ENCODE data around the gene MRPL23. TPM values are rescaled to one million over a fixed set of nuclear protein-coding genes. Genes with fewer than 3 reads are reported as not detected.

The MRPL23 gene
- total RNA-seq, 1 experiment from 2014 or later: 109 TPM

DNA sequence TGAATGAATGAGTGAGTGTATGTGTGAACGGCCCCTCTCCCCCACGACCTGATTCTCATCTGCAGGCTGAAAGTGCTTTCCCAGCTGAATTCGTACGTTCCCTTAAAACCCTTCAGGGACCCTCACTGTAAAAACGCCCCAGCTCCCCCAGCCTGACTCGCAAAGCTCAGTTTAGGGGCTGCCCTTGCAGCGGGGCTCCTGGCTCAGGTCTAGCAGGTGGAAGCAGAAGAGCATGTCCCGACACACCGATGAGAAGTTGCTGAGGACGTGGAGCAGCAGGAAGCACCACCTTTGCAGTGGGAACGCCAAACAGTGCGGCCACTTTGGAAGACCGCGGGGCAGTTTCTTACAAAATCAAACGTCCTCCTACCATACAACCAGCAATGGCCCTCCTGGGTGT is 3.6 kb upstream of the MRPL23 start (continued):
- TF ChIP-seq ELF1 (IDR thresholded peaks at IDR 0.05; ENCODE audit: borderline replicate concordance, low read depth): no peak
- no peak for TF ChIP-seq CBX3 (IDR thresholded peaks at IDR 0.05; ENCODE audit: low read depth)
- TF ChIP-seq ZNF274 (IDR thresholded peaks at IDR 0.05; ENCODE audit: low read depth, low read length): no peak
- TF ChIP-seq FOSL1 (IDR thresholded peaks at IDR 0.05; ENCODE audit: low read depth): no peak
- no peak for TF ChIP-seq ZFX (IDR thresholded peaks at IDR 0.05)
- TF ChIP-seq TCF7L2 (IDR thresholded peaks at IDR 0.05; ENCODE audit: borderline replicate concordance, extremely low read depth, insufficient read depth, insufficient read length): no peak

DNA sequence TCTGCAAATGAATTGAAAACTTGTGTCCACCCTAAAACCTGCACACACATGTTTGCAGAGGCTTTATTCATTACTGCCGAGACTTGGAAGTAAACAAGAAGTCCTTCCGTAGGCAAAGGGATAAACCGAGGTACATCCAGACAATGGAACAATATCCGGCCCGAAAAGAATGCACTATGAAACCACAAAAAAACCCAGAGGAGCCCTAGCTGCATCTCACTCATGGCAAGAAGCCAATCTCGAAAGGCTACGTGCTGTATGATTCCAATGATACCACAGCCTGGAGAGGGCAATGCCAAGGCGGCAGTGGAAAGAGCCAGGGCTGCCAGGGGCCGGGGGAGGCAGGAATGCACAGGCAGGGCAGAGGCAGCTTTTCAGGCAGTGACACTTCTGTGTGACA is 3.2 kb upstream of the MRPL23 start:
- Histone ChIP-seq H3K4me3 (replicated peaks in 1 of 2; ENCODE audit: low read depth in 1 of 2, low read length in 2 of 2) (no peak overlapping the region), H3K79me2 (ENCODE audit: insufficient read depth, low read length) (no peaks in the 10 kb centered on the region), H3K27ac (ENCODE audit: low read depth, low read length) (no peak overlapping the region), H3K36me3 (ENCODE audit: control insufficient read depth in 1 of 2, insufficient read depth in 2 of 2, low read length in 2 of 2) (no peaks in the 10 kb centered on the region), H3K27me3 (ENCODE audit: insufficient read depth, low read length) (no peaks in the 10 kb centered on the region), H3K9ac (ENCODE audit: low read length) (no peak overlapping the region), H3K9me2 (ENCODE audit: insufficient read depth) (no peaks in the 10 kb centered on the region), H3K4me2 (ENCODE audit: low read length) (no peak overlapping the region), H2AFZ (ENCODE audit: low read depth, low read length, poor library complexity, severe bottlenecking) (no peak overlapping the region), H3K4me1 (ENCODE audit: control insufficient read depth in 1 of 2, insufficient read depth in 2 of 2, low read length in 2 of 2) (peaks cover 0 to 9% of the 10 kb centered on the region in 2 experiments; a peak in 1 of 4 replicates), H3K9me3 (ENCODE audit: control insufficient read depth in 1 of 2, insufficient read depth in 1 of 2, low read depth in 1 of 2, low read length in 2 of 2) (no peaks in the 10 kb centered on the region), H4K20me1 (ENCODE audit: insufficient read depth) (no peaks in the 10 kb centered on the region)
- ChIA-PET POLR2A (no interaction called here), RAD21 (ENCODE audit: low non-redundant PET in 1 of 2, low total read pairs in 2 of 2, uncharacterized antibody in 2 of 2, unreplicated experiment in 2 of 2) (no interaction called here), CTCF (no interaction called here)
- TF ChIP-seq TCF7L2 (IDR thresholded peaks at IDR 0.05; ENCODE audit: borderline replicate concordance, extremely low read depth, insufficient read depth, insufficient read length): no peak
- TF ChIP-seq ZNF274 (IDR thresholded peaks at IDR 0.05; ENCODE audit: low read depth, low read length): no peak
- TF ChIP-seq, protein P1, sequence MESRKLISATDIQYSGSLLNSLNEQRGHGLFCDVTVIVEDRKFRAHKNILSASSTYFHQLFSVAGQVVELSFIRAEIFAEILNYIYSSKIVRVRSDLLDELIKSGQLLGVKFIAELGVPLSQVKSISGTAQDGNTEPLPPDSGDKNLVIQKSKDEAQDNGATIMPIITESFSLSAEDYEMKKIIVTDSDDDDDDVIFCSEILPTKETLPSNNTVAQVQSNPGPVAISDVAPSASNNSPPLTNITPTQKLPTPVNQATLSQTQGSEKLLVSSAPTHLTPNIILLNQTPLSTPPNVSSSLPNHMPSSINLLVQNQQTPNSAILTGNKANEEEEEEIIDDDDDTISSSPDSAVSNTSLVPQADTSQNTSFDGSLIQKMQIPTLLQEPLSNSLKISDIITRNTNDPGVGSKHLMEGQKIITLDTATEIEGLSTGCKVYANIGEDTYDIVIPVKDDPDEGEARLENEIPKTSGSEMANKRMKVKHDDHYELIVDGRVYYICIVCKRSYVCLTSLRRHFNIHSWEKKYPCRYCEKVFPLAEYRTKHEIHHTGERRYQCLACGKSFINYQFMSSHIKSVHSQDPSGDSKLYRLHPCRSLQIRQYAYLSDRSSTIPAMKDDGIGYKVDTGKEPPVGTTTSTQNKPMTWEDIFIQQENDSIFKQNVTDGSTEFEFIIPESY (IDR thresholded peaks at IDR 0.05; ENCODE audit: extremely low read depth, insufficient replicate concordance, low read length): no peak
- TF ChIP-seq EZH2 (IDR thresholded peaks at IDR 0.05): no peak
- TF ChIP-seq, protein P2, sequence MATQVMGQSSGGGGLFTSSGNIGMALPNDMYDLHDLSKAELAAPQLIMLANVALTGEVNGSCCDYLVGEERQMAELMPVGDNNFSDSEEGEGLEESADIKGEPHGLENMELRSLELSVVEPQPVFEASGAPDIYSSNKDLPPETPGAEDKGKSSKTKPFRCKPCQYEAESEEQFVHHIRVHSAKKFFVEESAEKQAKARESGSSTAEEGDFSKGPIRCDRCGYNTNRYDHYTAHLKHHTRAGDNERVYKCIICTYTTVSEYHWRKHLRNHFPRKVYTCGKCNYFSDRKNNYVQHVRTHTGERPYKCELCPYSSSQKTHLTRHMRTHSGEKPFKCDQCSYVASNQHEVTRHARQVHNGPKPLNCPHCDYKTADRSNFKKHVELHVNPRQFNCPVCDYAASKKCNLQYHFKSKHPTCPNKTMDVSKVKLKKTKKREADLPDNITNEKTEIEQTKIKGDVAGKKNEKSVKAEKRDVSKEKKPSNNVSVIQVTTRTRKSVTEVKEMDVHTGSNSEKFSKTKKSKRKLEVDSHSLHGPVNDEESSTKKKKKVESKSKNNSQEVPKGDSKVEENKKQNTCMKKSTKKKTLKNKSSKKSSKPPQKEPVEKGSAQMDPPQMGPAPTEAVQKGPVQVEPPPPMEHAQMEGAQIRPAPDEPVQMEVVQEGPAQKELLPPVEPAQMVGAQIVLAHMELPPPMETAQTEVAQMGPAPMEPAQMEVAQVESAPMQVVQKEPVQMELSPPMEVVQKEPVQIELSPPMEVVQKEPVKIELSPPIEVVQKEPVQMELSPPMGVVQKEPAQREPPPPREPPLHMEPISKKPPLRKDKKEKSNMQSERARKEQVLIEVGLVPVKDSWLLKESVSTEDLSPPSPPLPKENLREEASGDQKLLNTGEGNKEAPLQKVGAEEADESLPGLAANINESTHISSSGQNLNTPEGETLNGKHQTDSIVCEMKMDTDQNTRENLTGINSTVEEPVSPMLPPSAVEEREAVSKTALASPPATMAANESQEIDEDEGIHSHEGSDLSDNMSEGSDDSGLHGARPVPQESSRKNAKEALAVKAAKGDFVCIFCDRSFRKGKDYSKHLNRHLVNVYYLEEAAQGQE (IDR thresholded peaks at IDR 0.05; ENCODE audit: low read depth): no peak
- TF ChIP-seq, protein P3, sequence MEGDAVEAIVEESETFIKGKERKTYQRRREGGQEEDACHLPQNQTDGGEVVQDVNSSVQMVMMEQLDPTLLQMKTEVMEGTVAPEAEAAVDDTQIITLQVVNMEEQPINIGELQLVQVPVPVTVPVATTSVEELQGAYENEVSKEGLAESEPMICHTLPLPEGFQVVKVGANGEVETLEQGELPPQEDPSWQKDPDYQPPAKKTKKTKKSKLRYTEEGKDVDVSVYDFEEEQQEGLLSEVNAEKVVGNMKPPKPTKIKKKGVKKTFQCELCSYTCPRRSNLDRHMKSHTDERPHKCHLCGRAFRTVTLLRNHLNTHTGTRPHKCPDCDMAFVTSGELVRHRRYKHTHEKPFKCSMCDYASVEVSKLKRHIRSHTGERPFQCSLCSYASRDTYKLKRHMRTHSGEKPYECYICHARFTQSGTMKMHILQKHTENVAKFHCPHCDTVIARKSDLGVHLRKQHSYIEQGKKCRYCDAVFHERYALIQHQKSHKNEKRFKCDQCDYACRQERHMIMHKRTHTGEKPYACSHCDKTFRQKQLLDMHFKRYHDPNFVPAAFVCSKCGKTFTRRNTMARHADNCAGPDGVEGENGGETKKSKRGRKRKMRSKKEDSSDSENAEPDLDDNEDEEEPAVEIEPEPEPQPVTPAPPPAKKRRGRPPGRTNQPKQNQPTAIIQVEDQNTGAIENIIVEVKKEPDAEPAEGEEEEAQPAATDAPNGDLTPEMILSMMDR (IDR thresholded peaks at IDR 0.05 in 2 of 3, conservative IDR thresholded peaks at IDR 0.05 in 1 of 3; ENCODE audit: borderline replicate concordance in 1 of 3, insufficient read depth in 1 of 3, low read depth in 2 of 3, low read length in 2 of 3): no peak
- TF ChIP-seq ELF1 (IDR thresholded peaks at IDR 0.05; ENCODE audit: borderline replicate concordance, low read depth): no peak
- TF ChIP-seq CEBPB (IDR thresholded peaks at IDR 0.05; ENCODE audit: low read depth): no peak
- DNase-seq (ENCODE audit: low read depth, low spot score) (no peak), ATAC-seq (no peak)
- BruUV-seq (replicated peaks): no TSS peak
- intact Hi-C loops (cut with micrococcal nuclease): loop anchor here (10.0 kb wide), 1 partner anchor 49 kb away; the partner anchor contains the start of gene PRR33

Measured in HCT116 (cell line).